NOMO-1 treated with DMSO at 0.1 percent for 48 hours (cell line): ENCODE results near the gene RBAK.
"Not testable (repeated sequence)": the region's sequence is repeated elsewhere in the genome, so short reads cannot be mapped to it uniquely, and the experiment has no call there.

Experiments used
- DNase-seq: peaks from one replicate; lab custom pipeline; 2025; ENCODE audit not compliant: unreplicated experiment; lab: John Stamatoyannopoulos, UW

The RBAK gene

DNA sequence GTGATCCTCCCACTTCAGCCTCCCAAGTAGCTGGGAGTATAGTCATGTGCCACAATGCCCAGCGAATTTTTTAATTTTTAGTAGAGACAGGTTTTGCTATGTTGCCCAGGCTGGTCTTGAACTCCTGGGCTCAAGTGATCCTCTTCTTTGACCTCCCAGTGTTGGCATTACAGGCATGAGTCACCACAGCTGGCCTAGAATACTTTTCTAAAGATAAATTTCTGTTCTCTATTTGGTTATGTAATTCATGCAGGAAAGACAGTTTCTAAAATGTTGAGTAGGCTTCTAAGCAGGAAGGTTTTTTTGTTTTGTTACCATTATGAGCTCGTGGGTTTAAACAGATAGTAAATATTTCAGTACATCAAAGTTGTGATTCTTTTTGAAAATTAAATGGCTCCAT lies 5.0 kb downstream of the RBAK start:
- DNase-seq, result no peak

DNA sequence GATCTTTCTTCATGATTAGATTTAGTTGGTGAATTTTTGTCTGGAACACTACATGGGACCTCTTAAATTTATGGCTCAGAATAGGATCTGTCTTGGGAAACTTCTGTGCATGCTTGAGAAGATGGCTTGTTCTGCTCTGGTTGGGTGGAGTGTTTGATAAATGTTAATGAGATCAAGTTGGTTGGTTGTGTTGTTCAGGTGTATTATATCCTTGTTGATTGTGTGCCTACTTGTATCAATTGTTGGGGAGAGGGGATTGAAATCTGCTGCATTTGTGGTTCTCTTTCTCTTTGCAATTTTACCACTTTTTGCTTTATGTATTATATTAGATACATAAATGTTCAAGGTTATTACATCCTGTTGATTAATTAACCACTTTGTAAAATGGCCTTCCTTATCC lies 6.1 kb downstream of the RBAK start:
- not testable (repeated sequence) for DNase-seq

DNA sequence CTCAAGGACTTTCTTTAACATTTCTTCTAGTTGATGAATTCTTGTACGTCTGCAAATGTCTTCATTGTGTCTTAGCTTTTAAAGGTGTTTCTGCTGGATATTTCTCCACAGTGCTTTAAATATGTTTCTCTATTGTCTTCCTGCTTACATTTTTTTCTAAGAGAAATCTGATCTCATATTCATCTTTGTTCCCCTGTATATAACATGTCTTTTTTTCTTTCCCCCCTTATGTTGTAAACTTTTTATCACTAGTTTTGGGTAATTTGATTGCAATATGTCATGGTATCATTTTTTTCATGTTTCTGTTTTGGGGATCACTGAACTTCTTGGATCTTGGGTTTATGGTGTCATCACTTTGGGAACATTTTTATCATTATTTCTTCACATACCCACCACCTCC lies 7.5 kb downstream of the RBAK start:
- DNase-seq, result no peak

DNA sequence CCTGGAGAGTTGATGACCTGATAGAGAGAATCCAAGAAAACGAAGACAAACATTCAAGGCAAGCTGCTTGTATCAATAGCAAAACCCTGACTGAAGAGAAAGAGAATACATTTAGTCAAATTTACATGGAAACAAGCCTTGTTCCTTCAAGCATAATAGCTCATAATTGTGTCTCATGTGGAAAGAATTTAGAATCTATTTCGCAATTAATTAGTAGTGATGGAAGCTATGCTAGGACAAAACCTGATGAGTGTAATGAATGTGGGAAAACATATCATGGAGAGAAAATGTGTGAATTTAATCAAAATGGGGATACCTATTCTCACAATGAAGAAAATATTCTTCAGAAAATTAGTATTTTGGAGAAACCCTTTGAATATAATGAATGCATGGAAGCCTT lies 18.0 kb downstream of the RBAK start:
- DNase-seq, result no peak

DNA sequence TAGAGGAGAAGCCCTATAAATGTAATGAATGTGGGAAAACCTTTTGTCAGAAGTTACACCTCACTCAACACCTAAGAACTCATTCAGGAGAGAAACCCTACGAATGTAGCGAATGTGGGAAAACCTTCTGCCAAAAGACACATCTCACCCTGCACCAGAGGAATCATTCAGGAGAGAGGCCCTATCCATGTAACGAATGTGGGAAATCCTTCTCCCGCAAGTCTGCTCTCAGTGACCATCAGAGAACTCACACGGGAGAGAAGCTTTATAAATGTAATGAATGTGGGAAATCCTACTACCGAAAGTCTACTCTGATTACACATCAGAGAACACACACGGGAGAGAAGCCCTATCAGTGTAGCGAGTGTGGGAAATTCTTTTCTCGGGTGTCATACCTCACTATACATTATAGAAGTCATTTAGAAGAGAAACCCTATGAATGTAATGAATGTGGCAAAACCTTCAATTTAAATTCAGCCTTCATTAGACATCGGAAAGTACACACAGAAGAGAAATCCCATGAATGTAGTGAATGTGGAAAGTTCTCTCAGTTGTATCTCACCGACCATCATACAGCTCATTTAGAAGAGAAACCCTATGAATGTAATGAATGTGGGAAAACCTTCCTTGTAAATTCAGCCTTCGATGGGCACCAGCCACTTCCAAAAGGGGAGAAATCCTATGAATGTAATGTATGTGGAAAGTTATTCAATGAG lies 18.9 kb downstream of the RBAK start:
- DNase-seq, result no peak

DNA sequence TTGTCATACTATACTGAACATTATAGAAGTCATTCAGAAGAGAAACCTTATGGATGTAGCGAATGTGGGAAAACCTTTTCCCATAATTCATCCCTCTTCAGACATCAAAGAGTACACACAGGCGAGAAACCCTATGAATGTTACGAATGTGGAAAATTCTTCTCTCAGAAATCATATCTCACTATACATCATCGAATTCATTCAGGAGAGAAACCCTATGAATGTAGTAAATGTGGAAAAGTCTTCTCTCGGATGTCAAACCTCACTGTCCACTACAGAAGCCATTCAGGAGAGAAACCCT lies 19.4 kb downstream of the RBAK start:
- no peak for DNase-seq

DNA sequence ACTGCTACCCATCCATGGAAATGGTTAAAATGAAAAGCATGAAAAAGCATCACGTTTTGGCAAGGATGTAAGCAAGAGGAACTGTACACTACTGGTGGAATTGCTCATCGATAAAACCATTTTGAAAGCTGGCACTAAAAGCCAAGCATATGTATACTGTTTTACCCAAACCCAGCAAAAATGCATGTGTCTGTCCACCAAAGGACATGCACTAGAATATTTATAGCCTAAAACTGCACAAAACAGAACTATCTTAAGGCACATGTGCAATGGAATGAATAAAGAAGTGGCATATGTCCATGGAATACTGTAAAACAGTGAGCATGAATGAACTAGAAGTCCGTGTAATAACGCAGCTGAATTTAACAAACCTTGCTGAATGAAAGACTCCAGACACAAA lies 22.9 kb downstream of the RBAK start:
- DNase-seq, result no peak

DNA sequence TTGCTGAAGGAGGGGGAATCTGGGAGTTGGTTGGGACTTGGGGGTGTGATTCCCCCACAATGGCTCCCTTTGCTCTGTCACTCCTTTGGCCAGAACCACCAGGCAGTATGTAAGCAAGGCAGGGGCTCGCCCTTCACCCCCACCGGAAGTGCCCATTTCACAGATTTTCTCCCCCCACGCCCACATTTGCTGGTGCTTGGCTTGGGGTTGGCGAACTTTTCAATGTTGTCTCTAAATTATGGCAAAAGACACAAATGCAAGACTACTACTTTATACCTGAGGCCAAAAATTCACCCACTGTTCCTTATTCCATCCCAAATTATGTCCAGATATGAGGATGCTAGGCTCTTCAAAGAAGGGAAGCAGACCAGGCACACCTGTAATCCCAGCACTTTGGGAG lies 24.5 kb downstream of the RBAK start:
- no peak for DNase-seq

DNA sequence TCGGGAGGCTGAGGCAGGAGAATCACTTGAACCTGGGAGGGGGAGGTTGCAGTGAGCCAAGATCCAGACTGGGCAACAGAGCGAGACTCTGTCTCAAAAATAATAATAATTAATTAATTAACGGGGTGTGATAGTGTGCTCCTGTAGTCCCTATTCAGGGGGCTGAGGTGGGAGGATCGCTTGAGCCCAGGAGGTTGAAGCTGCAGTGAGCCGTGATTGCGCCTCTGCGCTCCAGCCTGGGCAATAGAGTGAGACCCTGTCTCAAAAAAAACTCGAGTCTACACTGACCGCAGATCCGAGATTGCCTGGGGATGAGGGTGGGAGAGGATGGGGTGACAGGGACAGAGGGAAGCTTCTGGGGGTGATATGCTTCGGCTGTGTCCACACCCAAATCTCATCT lies 29.5 kb downstream of the RBAK start:
- not testable (repeated sequence) for DNase-seq

DNA sequence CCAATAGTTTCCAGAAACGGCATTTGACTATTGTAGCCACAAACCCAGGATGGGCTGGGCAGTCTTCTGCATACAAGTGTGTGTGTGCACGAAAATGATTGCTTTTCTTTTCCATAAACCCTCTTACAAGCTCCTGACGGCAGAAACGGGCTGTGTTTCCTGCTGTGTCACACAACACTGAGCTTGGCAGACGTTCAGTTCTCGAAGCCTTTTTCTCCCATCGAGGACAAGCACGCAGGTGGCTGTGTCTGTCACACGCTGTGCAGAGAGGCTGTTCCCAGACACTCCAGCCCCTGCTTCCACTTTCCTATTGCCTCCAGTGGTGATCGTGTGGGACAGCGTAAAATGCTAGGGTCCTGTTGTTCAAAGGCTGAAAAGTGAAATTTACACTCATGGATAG lies 32.1 kb downstream of the RBAK start:
- no peak for DNase-seq

DNA sequence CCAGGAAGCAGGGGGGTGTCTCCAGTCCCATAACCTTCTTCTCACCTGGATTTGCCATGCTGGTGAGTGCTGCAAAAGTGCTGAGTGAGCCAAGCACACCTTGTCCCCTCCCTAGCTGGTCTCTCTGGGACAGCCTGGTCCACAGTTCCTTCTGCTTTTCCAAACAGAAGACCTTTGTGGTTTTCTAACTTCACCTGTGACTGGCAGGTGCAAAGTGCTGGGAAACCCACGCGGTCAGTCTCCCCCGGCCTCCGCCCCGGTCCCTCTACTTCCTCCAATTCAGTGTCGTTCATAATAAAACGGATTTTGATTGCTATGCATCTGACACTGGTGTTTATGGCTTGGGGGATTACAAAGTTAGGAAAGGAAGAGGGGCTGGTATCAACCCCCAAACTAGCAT lies 37.1 kb downstream of the RBAK start:
- DNase-seq, result no peak

DNA sequence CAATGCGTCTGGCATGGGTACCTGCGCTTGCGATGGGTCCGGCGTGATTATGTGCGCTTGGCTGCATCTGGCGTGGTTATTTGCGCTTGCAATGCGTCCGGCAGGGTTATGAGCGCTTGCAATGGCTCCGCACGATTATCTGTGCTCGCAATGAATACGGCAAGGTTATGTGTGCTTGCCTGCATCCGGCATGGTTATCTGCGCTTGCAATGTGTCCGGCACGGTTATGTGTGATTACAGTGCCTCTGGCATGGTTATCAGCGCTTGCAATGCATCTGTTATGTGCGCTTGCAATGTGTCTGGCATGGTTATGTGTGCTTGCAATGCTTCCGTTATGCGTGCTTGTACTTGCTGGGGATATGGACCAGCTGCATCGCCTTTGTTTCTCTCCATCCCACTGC lies 37.7 kb downstream of the RBAK start:
- no peak for DNase-seq

DNA sequence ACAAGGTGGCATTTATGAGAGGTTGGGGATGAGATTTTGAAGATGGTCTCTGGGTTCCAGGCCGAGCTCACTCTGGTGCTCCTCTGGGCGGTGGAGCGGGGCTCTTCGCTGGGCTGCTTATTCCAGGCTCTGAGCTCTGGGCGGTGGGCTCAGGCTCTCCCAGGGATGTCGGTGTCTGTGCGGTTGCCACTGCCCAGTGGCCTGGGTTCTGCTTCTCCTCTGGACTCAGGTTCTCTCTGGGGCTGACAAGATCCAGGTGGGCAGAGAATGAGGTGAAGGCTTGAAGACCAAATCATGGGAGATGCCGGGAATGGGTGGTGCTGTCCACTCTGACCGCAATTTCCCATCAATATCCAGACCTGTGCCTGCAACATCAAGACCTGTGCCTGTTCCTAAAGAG lies 40.6 kb downstream of the RBAK start:
- no peak for DNase-seq

DNA sequence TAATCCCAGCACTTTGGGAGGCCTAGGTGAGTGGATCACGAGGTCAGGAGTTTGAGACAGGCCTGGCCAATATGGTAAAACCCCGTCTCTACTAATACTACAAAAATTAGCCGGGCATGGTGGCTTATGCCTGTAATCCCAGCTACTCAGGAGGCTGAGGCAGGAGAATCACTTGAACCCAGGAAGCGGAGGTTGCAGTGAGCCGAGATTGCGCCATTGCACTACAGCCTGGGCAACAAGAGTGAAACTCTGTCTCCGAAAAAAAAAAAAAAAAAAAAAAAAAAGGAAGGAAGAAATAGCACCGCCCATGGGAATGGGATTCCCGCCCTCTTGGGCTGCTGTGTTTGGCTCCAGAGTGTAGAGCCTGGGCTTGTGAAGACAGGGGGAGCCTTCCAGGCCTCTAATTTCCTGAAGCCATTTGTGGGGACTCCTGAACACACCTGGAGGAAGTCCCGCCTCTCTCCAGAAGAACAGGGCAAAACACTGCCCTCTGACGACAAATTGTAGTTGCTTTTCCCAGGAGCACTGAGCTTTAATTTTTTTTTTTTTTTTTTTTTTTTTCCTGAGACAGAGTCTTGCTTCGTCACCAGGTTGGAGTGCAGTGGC lies 42.7 kb downstream of the RBAK start:
- DNase-seq, result not testable (repeated sequence)

DNA sequence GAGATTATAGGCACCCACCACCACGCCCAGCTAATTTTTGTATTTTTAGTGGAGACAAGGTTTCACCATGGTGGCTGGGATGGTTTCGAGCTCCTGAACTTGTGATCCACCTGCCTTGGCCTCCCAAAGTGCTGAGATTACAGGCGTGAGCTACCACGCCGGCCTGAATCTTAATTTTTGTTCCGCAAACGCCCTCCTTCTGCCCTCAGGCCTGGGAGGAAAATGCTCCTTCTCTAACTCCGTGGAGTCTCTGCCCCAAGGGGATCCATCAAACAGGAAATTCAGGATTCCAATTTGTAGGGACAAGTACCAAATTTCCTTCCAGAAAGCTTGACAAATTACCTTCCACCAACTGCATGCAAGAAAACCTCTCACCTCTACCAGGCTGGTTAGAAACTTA lies 43.2 kb downstream of the RBAK start:
- no peak for DNase-seq

DNA sequence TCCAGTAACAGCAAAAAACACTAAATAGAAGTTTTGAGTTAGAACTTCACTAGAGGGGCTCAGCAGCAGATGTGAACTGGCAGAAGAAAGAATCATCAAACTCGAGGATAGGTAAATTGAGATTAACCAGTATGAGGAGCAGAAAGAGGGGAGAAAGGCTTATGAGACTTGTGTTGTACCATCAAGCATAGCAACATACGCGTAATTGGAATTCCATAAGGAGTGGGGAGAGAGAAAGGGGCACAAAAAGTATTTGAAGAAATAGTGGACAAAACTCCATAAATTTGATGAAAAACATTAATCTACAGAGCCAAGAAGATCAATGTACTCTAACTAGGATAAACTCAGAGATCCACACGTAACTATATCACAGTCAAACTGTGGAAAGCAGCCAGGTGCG lies 48.3 kb downstream of the RBAK start:
- DNase-seq, result no peak

DNA sequence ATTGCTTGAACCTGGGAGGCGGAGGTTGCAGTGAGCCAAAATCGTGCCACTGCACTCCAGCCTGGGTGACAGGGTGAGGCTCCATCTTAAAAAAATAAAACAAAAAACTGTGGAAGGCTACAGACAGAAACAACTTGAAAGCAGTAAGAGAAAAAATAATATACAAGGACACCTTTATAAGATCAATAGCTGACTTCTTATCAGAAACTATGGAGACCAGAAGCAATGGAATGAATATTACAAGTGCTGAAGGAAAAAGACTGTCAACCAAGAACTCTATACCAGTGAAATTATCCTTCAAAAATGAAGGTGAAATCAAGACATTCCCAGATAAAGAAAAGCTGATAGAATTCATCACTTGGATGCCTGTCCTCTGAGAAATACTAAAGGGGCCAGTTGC lies 49.0 kb downstream of the RBAK start:
- DNase-seq, result no peak

DNA sequence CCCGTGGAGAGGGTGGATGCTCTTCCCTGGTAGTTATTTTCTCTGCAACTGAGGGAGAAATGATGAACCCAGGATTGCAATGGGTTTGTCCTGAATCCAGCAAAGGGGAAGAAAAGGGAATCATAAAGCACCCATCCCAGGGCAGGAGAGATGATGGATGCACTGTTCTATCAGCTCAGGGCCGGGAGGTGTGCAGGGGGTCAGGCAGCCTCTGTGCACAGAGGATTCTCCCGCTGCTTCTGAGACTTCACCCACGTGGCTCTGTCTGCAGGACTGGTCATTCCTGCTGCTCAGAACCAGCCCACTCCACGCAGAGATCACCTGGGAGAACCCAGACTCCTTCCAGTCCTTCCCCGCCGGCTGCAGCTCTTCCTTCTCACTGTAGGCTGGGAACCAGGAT lies 70.7 kb downstream of the RBAK start:
- DNase-seq, result no peak

DNA sequence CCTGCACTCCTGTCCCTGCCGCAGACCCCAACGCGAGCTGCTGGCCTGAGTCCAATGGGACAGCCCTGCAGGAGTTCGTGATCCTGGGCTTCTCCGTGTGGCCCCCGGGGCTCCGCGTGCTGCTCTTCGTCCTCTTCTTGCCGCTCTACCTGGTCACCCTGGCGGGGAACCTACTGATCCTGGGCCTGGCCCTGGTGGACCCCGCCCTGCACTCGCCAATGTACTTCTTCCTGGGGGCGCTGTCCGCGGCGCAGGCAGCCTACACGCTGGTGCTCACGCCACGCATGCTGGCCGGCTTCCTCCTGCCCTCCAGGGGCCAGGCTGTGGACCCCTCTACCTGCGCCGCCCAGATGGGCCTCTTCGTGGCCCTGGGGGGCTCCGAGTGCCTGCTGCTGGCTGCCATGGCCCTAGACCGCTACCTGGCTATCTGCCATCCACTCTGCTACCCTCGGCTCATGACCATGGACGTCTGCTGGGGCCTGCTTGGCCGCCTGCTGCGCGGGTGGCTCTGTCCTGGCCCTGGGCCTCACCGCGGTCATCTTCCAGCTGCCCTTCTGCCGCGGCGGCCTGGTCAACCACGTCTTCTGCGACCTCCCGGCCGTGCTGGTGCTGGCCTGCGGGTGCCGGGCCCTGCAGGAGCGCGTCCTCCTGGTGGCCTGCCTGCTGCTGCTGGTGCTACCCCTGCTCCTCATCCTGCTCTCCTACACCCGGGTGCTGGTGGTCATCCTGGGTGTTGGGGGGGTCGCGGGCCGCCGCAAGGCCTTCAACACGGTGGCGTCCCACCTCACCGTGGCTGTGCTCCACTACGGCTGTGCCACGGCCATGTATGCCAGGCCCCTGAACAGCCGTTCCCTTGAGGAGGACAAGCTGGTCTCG lies 71.7 kb downstream of the RBAK start:
- no peak for DNase-seq
